GM12878 (cell line): ENCODE measurements around the gene DYSF. TPM values are rescaled to one million over a fixed set of nuclear protein-coding genes. Genes with fewer than 3 reads are reported as not detected.

Experiments
- ATAC-seq: fragments of 200-7000 bp; cut with Tn5 transposase; 3 replicates; pipeline ENCODE4 v1.9.1; 2020; ENCODE audit warnings: mild to moderate bottlenecking, moderate library complexity
- BruUV-seq: library from RNA; stranded (reverse); fragments of 400-500 nt; replicated peaks from 2 replicates; lab custom pipeline; 2021; lab: Mats Ljungman, UMichigan
- CTCF ChIA-PET: fragments of 300-600 bp; sonication (Branson Sonifier 250); formaldehyde crosslinking; extraction: SDS; loops from one replicate; lab custom pipeline; 2021; ENCODE audit warnings: inconsistent platforms; lab: Yijun Ruan, JAX
- POLR2A ChIA-PET: fragments of 350-600 bp; formaldehyde crosslinking; extraction: SDS; loops from one replicate; lab custom pipeline; 2021; ENCODE audit warnings: inconsistent platforms; lab: Charles Lee
- RAD21 ChIA-PET: fragments of 300-600 bp; sonication (Branson Sonifier 250); formaldehyde crosslinking; loops from one replicate; lab custom pipeline; 2023; ENCODE audit warnings: antibody characterized with exemption; ENCODE audit not compliant: unreplicated experiment; lab: Charles Lee
- SMC1A ChIA-PET: fragments of 300-600 bp; sonication (Branson Sonifier 250); formaldehyde crosslinking; loops from one replicate; lab custom pipeline; 2023; ENCODE audit not compliant: unreplicated experiment, uncharacterized antibody; lab: Charles Lee
- DNase-seq: peaks from one replicate; pipeline ENCODE4 v3.0.0-alpha.2; 2011; ENCODE audit warnings: low read depth, low spot score
- FAIRE-seq: peaks from 3 replicates; lab custom pipeline; 2011; peaks lifted over from hg19 to GRCh38; lab: Jason Lieb, UNC
- H2AFZ ChIP-seq: 2 replicates; pipeline ENCODE4 v1.6.0; 2011; ENCODE audit warnings: low read depth, low read length, control low read depth; ENCODE audit not compliant: control insufficient read depth
- H3K27ac ChIP-seq: 2 replicates; pipeline ENCODE4 v1.5.1; 2011; ENCODE audit warnings: control low read depth; ENCODE audit not compliant: control insufficient read depth, insufficient read depth
- H3K27me3 ChIP-seq, 2 experiments: replicated peaks in 1 of 2; 2 replicates each; pipeline versions ENCODE4 v1.6.0 to v1.6.1; 2011; ENCODE audit warnings: low read length in 1 of 2; ENCODE audit not compliant: control insufficient read depth in 2 of 2, insufficient read depth in 2 of 2
- H3K36me3 ChIP-seq, 2 experiments: 2 replicates each; pipeline ENCODE4 v1.5.1; 2011; ENCODE audit warnings: low read length in 1 of 2; ENCODE audit not compliant: control insufficient read depth in 2 of 2, insufficient read depth in 2 of 2
- H3K4me1 ChIP-seq: 2 replicates; pipeline ENCODE4 v1.6.1; 2011; ENCODE audit warnings: mild to moderate bottlenecking, low read length, moderate library complexity, mixed read lengths; ENCODE audit not compliant: control insufficient read depth, insufficient read depth
- H3K4me2 ChIP-seq: 2 replicates; pipeline ENCODE4 v1.6.0; 2011; ENCODE audit warnings: control low read depth; ENCODE audit not compliant: control insufficient read depth, insufficient read depth
- H3K4me3 ChIP-seq: fragments of 200-600 bp; sonication (generic); 2 replicates; pipeline ENCODE4 v1.5.1; 2016
- H3K79me2 ChIP-seq: 2 replicates; pipeline ENCODE4 v1.6.0; 2011; ENCODE audit warnings: low read length; ENCODE audit not compliant: control insufficient read depth, insufficient read depth
- H3K9ac ChIP-seq: 2 replicates; pipeline ENCODE4 v1.8.0; 2011; ENCODE audit warnings: low read length, control low read depth, mixed read lengths; ENCODE audit not compliant: control insufficient read depth, insufficient read depth
- H3K9me3 ChIP-seq: replicated peaks from 3 replicates; pipeline ENCODE4 v1.5.1; 2011; ENCODE audit warnings: mild to moderate bottlenecking, low read length; ENCODE audit not compliant: control insufficient read depth, insufficient read depth
- H4K20me1 ChIP-seq: 2 replicates; pipeline ENCODE4 v1.6.0; 2011; ENCODE audit not compliant: control insufficient read depth, insufficient read depth
- CBX5 ChIP-seq: sonication (generic); IDR thresholded peaks from 2 replicates; pipeline ENCODE4 v1.6.1; 2016; ENCODE audit warnings: low read depth, moderate library complexity, mild to moderate bottlenecking, inconsistent platforms
- ETV6 ChIP-seq, 2 experiments: fragments of 450-650 bp in 1 of 2; IDR thresholded peaks in 1 of 2; conservative IDR thresholded peaks in 1 of 2; 2 replicates each; pipeline ENCODE4 v1.6.1; 2014; ENCODE audit warnings: antibody characterized with exemption in 1 of 2, borderline replicate concordance in 1 of 2, low read depth in 1 of 2, mild to moderate bottlenecking in 1 of 2, moderate library complexity in 1 of 2
- HDGF ChIP-seq: fragments of 450-650 bp; IDR thresholded peaks from 2 replicates; pipeline ENCODE4 v1.6.1; 2016; ENCODE audit warnings: antibody characterized with exemption
- JUND ChIP-seq: IDR thresholded peaks from 2 replicates; pipeline ENCODE4 v1.6.1; 2012; ENCODE audit warnings: low read depth, mild to moderate bottlenecking, low read length, improper control_type of control experiment, moderate library complexity
- MEF2A ChIP-seq: IDR thresholded peaks from 2 replicates; pipeline ENCODE4 v1.6.1; 2011; ENCODE audit warnings: low read depth, mild to moderate bottlenecking, low read length, moderate library complexity; ENCODE audit not compliant: insufficient read depth
- NFYA ChIP-seq: IDR thresholded peaks from 2 replicates; pipeline ENCODE4 v1.6.1; 2011; ENCODE audit warnings: low read depth, mild to moderate bottlenecking, low read length, improper control_type of control experiment, borderline replicate concordance
- NR2C2 ChIP-seq: IDR thresholded peaks from 2 replicates; pipeline ENCODE4 v1.6.1; 2011; ENCODE audit warnings: borderline replicate concordance, low read depth; ENCODE audit not compliant: control insufficient read depth, insufficient read length
- PKNOX1 ChIP-seq: fragments of 450-650 bp; IDR thresholded peaks from 2 replicates; pipeline ENCODE4 v1.6.1; 2016; ENCODE audit warnings: mild to moderate bottlenecking
- RAD51 ChIP-seq: fragments of 450-650 bp; IDR thresholded peaks from 2 replicates; pipeline ENCODE4 v1.6.1; 2016; ENCODE audit warnings: moderate library complexity, mild to moderate bottlenecking, inconsistent platforms
- RELB ChIP-seq: fragments of 450-650 bp; IDR thresholded peaks from 2 replicates; pipeline ENCODE4 v1.6.1; 2017; ENCODE audit warnings: low read depth, mild to moderate bottlenecking, moderate library complexity
- SREBF1 ChIP-seq: IDR thresholded peaks from 2 replicates; pipeline ENCODE4 v1.6.1; 2012; ENCODE audit warnings: mild to moderate bottlenecking, low read length
- TCF7 ChIP-seq: IDR thresholded peaks from 2 replicates; pipeline ENCODE4 v1.6.1; 2014; ENCODE audit warnings: antibody characterized with exemption, borderline replicate concordance
- WGBS: methylation state at CpG from one replicate; pipeline ENCODE4 v1.1.6; 2016; ENCODE audit warnings: low lambda C conversion rate; ENCODE audit not compliant: insufficient replicate concordance, insufficient coverage; ENCODE audit errors: missing lambda C conversion rate; 5-methylcytosine and 5-hydroxymethylcytosine counted together
- in situ Hi-C: fragments of 300-500 bp; cut with MboI; formaldehyde crosslinking; loops from 9 replicates; pipeline ENCODE4 v1.14.3; 2018; ENCODE audit warnings: mixed read lengths
- intact Hi-C: fragments of 100-400 bp; cut with micrococcal nuclease; formaldehyde crosslinking; loops from one replicate; pipeline ENCODE4 v1.14.2; 2022; ENCODE audit not compliant: unreplicated experiment
- polyA plus RNA-seq, 11 experiments: library from polyadenylated mRNA; depleted of rRNA in 4 of 11; unstranded in 6 of 11; stranded (reverse) in 5 of 11; fragments of >200 nt; fragmentation: Nextera tagmentation in 4 of 11; fragmentation: Illumina TruSeq in 1 of 11; extraction: Ambion mirVana in 4 of 11; extraction: Trizol in 1 of 11; gene quantifications; 1 replicate in 1 of 11; 2 replicates in 10 of 11; pipeline versions ENCODE4 v1.2.1 to v1.2.3, GENCODE V29; 2011 to 2016; ENCODE audit warnings: inconsistent platforms in 2 of 11, missing spikeins in 2 of 11, low read depth in 1 of 11
- total RNA-seq, 4 experiments: library from RNA; depleted of rRNA in 3 of 4; stranded (reverse); fragments of >200 nt in 3 of 4; fragmentation: Illumina TruSeq in 1 of 4; extraction: Trizol in 1 of 4; gene quantifications; 2 replicates each; pipeline versions ENCODE4 v1.2.1 to v1.2.3, GENCODE V29; 2013 to 2021
- TF ChIP-seq, protein P1 (sequence below): IDR thresholded peaks from 2 replicates; pipeline ENCODE4 v1.6.1; 2012; ENCODE audit warnings: low read length, inconsistent platforms
- TF ChIP-seq, protein P2 (sequence below): IDR thresholded peaks from 2 replicates; pipeline ENCODE4 v1.6.1; 2011; ENCODE audit warnings: low read depth, mild to moderate bottlenecking, low read length, moderate library complexity, borderline replicate concordance; ENCODE audit errors: extremely low read depth
- TF ChIP-seq, protein P3 (sequence below): fragments of 450-650 bp; IDR thresholded peaks from 2 replicates; pipeline ENCODE4 v1.6.1; 2017; ENCODE audit warnings: mild to moderate bottlenecking, moderate library complexity

Gene DYSF
- total and polyA plus RNA-seq, 10 of the 15 experiments (the other 5 are each of a cell fraction or from before 2014, with no cell fraction given): under 0.01 to 0.15 (median 0.03) TPM; not detected in 7

- Histone ChIP-seq H4K20me1 (no peaks in the 10 kb centered on the region), H3K9ac (no peak overlapping the region), H3K79me2 (no peaks in the 10 kb centered on the region), H3K4me1 (no peaks in the 10 kb centered on the region), H3K27ac (no peak overlapping the region), H3K4me2 (no peak overlapping the region), H3K27me3 (no peaks in the 10 kb centered on the region), H3K4me3 (no peak overlapping the region), H3K9me3 (no peaks in the 10 kb centered on the region), H2AFZ (no peak overlapping the region), H3K36me3 (no peaks in the 10 kb centered on the region)
- 38% methylated on average over 7 of the region's 7 CpGs for WGBS
- FAIRE-seq (no peak), ATAC-seq (no peak), DNase-seq (no peak)
- ChIA-PET RAD21 (no interaction called here), POLR2A (no interaction called here), SMC1A (no interaction called here), CTCF (interaction anchor here (1.3 kb wide), 1 partner anchor 9 kb away, joined by 3 read pairs; no protein-coding TSS in a partner anchor)
- intact Hi-C loops (no loop called here), in situ Hi-C loops (loop anchor here (25.0 kb wide), 1 partner anchor 338 kb away; no protein-coding TSS in a partner anchor)
- no TSS peak for BruUV-seq
- TF ChIP-seq RELB: no peak
- TF ChIP-seq JUND: no peak
- TF ChIP-seq CBX5: no peak
- no peak for TF ChIP-seq RAD51
- TF ChIP-seq SREBF1: no peak
- no peak for TF ChIP-seq PKNOX1
- TF ChIP-seq, protein P1, sequence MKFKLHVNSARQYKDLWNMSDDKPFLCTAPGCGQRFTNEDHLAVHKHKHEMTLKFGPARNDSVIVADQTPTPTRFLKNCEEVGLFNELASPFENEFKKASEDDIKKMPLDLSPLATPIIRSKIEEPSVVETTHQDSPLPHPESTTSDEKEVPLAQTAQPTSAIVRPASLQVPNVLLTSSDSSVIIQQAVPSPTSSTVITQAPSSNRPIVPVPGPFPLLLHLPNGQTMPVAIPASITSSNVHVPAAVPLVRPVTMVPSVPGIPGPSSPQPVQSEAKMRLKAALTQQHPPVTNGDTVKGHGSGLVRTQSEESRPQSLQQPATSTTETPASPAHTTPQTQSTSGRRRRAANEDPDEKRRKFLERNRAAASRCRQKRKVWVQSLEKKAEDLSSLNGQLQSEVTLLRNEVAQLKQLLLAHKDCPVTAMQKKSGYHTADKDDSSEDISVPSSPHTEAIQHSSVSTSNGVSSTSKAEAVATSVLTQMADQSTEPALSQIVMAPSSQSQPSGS: no peak
- TF ChIP-seq, protein P2, sequence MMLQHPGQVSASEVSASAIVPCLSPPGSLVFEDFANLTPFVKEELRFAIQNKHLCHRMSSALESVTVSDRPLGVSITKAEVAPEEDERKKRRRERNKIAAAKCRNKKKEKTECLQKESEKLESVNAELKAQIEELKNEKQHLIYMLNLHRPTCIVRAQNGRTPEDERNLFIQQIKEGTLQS: no peak
- no peak for TF ChIP-seq NFYA
- no peak for TF ChIP-seq ETV6 (conservative IDR thresholded peaks at IDR 0.05 in 1 of 2, IDR thresholded peaks at IDR 0.05 in 1 of 2; ENCODE audit: borderline replicate concordance in 1 of 2, low read depth in 1 of 2)
- TF ChIP-seq TCF7: no peak
- TF ChIP-seq HDGF: no peak
- TF ChIP-seq NR2C2: no peak
- TF ChIP-seq MEF2A: no peak
- TF ChIP-seq, protein P3, sequence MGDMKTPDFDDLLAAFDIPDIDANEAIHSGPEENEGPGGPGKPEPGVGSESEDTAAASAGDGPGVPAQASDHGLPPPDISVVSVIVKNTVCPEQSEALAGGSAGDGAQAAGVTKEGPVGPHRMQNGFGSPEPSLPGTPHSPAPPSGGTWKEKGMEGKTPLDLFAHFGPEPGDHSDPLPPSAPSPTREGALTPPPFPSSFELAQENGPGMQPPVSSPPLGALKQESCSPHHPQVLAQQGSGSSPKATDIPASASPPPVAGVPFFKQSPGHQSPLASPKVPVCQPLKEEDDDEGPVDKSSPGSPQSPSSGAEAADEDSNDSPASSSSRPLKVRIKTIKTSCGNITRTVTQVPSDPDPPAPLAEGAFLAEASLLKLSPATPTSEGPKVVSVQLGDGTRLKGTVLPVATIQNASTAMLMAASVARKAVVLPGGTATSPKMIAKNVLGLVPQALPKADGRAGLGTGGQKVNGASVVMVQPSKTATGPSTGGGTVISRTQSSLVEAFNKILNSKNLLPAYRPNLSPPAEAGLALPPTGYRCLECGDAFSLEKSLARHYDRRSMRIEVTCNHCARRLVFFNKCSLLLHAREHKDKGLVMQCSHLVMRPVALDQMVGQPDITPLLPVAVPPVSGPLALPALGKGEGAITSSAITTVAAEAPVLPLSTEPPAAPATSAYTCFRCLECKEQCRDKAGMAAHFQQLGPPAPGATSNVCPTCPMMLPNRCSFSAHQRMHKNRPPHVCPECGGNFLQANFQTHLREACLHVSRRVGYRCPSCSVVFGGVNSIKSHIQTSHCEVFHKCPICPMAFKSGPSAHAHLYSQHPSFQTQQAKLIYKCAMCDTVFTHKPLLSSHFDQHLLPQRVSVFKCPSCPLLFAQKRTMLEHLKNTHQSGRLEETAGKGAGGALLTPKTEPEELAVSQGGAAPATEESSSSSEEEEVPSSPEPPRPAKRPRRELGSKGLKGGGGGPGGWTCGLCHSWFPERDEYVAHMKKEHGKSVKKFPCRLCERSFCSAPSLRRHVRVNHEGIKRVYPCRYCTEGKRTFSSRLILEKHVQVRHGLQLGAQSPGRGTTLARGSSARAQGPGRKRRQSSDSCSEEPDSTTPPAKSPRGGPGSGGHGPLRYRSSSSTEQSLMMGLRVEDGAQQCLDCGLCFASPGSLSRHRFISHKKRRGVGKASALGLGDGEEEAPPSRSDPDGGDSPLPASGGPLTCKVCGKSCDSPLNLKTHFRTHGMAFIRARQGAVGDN: no peak
These were observed 47.2 kb downstream of the DYSF start for GRCh38 chr2:71500426-71501079.
